ENCODE data around the gene RBMS3.

GRCh38 chr3:29746163-29746760 lies 465.4 kb downstream of the RBMS3 start:
- TF ChIP-seq CTCF (IDR thresholded peaks at IDR 0.05) (no peak), POLR2A (IDR thresholded peaks at IDR 0.05) (no peak)
